OCI-LY3 (cell line): ENCODE data around the gene SLC6A20.

Source experiments
- EZH2phosphoT487 ChIP-seq: fragments of 200-600 bp; shearing (Covaris generic); IDR thresholded peaks from 2 replicates; pipeline ENCODE4 v1.6.1; 2018; ENCODE audit warnings: antibody characterized with exemption, mixed run types, low read depth
- TF ChIP-seq, protein P1 (sequence below): fragments of 200-600, 300-600 bp; sonication (generic); IDR thresholded peaks from 2 replicates; pipeline ENCODE4 v1.5.1; 2014; ENCODE audit warnings: antibody characterized with exemption, low read length, low read depth

DNA sequence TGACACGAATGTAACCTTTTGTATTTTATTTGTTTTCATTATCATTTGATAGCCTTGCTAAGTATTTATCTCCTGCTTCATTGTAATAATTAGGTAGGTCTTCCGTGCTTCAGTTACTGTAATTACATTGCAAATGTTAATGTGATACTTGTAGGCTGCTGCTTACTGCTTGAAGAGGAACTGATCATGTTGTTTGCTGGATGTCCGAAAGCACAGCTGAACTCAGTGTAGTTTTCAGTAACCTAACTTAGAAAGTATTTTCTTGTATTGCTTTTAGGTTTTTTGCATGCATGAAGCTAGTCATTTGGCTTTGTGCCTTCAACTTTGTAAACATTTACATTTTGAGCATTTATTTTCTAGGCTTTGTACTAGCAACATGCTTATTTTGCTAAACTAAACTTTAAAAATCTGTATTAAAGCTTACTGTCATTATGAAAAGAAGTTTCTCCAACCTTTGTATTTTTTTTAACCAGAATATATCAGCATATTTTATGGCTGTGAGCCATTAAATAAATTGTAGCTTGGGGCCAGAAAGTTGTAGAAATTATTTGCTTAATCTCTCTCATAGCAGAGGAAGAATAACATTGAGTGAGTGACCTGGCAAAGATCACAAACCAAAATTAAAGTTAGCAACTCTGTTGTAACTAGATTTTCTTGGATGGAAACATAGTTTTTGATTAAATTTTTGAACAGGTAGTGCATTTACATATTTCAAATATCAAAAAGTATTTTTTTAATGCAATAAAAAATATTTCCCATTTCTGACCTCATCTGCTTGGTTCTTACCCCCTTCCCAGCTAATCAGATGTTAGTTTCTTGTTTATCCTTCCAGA lies 76.5 kb downstream of the SLC6A20 start:
- TF ChIP-seq, protein P1, sequence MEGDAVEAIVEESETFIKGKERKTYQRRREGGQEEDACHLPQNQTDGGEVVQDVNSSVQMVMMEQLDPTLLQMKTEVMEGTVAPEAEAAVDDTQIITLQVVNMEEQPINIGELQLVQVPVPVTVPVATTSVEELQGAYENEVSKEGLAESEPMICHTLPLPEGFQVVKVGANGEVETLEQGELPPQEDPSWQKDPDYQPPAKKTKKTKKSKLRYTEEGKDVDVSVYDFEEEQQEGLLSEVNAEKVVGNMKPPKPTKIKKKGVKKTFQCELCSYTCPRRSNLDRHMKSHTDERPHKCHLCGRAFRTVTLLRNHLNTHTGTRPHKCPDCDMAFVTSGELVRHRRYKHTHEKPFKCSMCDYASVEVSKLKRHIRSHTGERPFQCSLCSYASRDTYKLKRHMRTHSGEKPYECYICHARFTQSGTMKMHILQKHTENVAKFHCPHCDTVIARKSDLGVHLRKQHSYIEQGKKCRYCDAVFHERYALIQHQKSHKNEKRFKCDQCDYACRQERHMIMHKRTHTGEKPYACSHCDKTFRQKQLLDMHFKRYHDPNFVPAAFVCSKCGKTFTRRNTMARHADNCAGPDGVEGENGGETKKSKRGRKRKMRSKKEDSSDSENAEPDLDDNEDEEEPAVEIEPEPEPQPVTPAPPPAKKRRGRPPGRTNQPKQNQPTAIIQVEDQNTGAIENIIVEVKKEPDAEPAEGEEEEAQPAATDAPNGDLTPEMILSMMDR = no peak
- no peak for TF ChIP-seq EZH2phosphoT487
